SU-DHL-6 (cell line): ENCODE data around the gene CTXND1.

Source experiments
- H2AFZ ChIP-seq: fragments of 200-600 bp; sonication (generic); 2 replicates; pipeline ENCODE4 v1.6.1; 2014; ENCODE audit warnings: low read depth, mild to moderate bottlenecking, moderate library complexity, mixed read lengths, antibody characterized with exemption, low read length; ENCODE audit not compliant: severe bottlenecking
- H3F3A ChIP-seq: fragments of 200-600 bp; shearing (Covaris generic); 2 replicates; pipeline ENCODE4 v1.6.0; 2016; ENCODE audit warnings: antibody characterized with exemption, mild to moderate bottlenecking; ENCODE audit not compliant: insufficient read depth
- H3K27ac ChIP-seq: fragments of 200-600 bp; sonication (generic); 2 replicates; pipeline ENCODE4 v1.5.1; 2016; ENCODE audit warnings: low read depth, mild to moderate bottlenecking, low read length, moderate library complexity, mixed read lengths
- H3K27me3 ChIP-seq: fragments of 200-600 bp; sonication (generic), shearing (Covaris generic); 2 replicates; pipeline ENCODE4 v1.6.0; 2014; ENCODE audit warnings: mild to moderate bottlenecking, low read length
- H3K36me3 ChIP-seq: fragments of 200-600 bp; sonication (generic); 2 replicates; pipeline ENCODE4 v1.6.1; 2014; ENCODE audit warnings: mild to moderate bottlenecking, low read length, mixed read lengths
- H3K4me2 ChIP-seq: fragments of 300-600, 200-600 bp; shearing (Covaris generic), sonication (generic); 2 replicates; pipeline ENCODE4 v1.6.0; 2014; ENCODE audit warnings: low read length, low read depth, mild to moderate bottlenecking; ENCODE audit not compliant: poor library complexity, severe bottlenecking
- H3K4me3 ChIP-seq: fragments of 200-600 bp; sonication (generic); 2 replicates; pipeline ENCODE4 v1.5.1; 2014; ENCODE audit warnings: antibody characterized with exemption, low read length, mild to moderate bottlenecking, mixed read lengths; ENCODE audit not compliant: insufficient read depth, poor library complexity, severe bottlenecking
- H3K79me2 ChIP-seq: fragments of 200-600 bp; sonication (generic); 2 replicates; pipeline ENCODE4 v1.6.1; 2014; ENCODE audit warnings: mild to moderate bottlenecking, low read length, moderate library complexity; ENCODE audit not compliant: insufficient read depth
- H3K9ac ChIP-seq: fragments of 200-600 bp; sonication (generic); 2 replicates; pipeline ENCODE4 v1.7.0; 2014; ENCODE audit warnings: mild to moderate bottlenecking, low read length
- H3K9me2 ChIP-seq: fragments of 200-600 bp; sonication (generic); replicated peaks from 2 replicates; pipeline ENCODE4 v1.6.1; 2014; ENCODE audit warnings: low read length; ENCODE audit not compliant: insufficient read depth
- H3K9me3 ChIP-seq: fragments of 200-600 bp; sonication (generic); 2 replicates; pipeline ENCODE4 v1.6.1; 2014; ENCODE audit warnings: low read length, mixed read lengths; ENCODE audit not compliant: insufficient read depth
- H4K20me1 ChIP-seq: fragments of 200-600 bp; sonication (generic); 2 replicates; pipeline ENCODE4 v1.6.1; 2014; ENCODE audit warnings: low read depth, mild to moderate bottlenecking, antibody characterized with exemption, low read length, moderate library complexity, mixed read lengths
- EZH2phosphoT487 ChIP-seq: fragments of 200-600 bp; sonication (generic), shearing (Covaris generic); conservative IDR thresholded peaks from 2 replicates; pipeline ENCODE4 v1.6.1; 2018; ENCODE audit warnings: mild to moderate bottlenecking, antibody characterized with exemption, low read length, moderate library complexity, mixed read lengths
- TF ChIP-seq, protein P1 (sequence below): fragments of 200-600 bp; sonication (generic); IDR thresholded peaks from one replicate; pipeline ENCODE4 v1.5.1; 2017; ENCODE audit warnings: antibody characterized with exemption, mild to moderate bottlenecking, low read length, moderate library complexity; ENCODE audit not compliant: insufficient read depth, poor library complexity, severe bottlenecking

Gene CTXND1

DNA sequence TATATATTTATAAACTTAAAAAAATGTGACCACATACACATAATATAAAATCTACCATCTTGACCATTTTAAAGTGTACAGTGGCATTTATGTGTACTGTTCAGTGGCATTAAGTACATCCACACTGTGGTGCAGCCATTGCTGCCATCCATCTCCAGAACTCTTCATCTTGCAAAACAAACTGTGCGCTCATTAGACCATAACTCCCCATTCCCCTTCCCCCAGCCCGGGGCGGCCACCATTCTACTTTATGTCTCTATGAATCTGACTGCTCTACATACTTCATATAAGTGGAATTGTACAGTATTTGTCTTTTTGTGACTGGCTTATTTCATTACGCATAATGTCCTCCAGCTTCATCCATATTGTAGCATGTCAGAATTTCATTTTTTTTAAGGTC is 47.8 kb downstream of the CTXND1 start:
- Histone ChIP-seq H3K4me2 (no peak overlapping the region), H3K9ac (no peak overlapping the region), H3K9me3 (no peaks in the 10 kb centered on the region), H3K79me2 (no peaks in the 10 kb centered on the region), H2AFZ (no peak overlapping the region), H3K27ac (no peak overlapping the region), H3F3A (no peaks in the 10 kb centered on the region), H3K36me3 (no peaks in the 10 kb centered on the region), H4K20me1 (no peaks in the 10 kb centered on the region), H3K4me3 (no peak overlapping the region), H3K9me2 (no peaks in the 10 kb centered on the region), H3K27me3 (no peaks in the 10 kb centered on the region)
- no peak for TF ChIP-seq EZH2phosphoT487
- TF ChIP-seq, protein P1, sequence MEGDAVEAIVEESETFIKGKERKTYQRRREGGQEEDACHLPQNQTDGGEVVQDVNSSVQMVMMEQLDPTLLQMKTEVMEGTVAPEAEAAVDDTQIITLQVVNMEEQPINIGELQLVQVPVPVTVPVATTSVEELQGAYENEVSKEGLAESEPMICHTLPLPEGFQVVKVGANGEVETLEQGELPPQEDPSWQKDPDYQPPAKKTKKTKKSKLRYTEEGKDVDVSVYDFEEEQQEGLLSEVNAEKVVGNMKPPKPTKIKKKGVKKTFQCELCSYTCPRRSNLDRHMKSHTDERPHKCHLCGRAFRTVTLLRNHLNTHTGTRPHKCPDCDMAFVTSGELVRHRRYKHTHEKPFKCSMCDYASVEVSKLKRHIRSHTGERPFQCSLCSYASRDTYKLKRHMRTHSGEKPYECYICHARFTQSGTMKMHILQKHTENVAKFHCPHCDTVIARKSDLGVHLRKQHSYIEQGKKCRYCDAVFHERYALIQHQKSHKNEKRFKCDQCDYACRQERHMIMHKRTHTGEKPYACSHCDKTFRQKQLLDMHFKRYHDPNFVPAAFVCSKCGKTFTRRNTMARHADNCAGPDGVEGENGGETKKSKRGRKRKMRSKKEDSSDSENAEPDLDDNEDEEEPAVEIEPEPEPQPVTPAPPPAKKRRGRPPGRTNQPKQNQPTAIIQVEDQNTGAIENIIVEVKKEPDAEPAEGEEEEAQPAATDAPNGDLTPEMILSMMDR: no peak

DNA sequence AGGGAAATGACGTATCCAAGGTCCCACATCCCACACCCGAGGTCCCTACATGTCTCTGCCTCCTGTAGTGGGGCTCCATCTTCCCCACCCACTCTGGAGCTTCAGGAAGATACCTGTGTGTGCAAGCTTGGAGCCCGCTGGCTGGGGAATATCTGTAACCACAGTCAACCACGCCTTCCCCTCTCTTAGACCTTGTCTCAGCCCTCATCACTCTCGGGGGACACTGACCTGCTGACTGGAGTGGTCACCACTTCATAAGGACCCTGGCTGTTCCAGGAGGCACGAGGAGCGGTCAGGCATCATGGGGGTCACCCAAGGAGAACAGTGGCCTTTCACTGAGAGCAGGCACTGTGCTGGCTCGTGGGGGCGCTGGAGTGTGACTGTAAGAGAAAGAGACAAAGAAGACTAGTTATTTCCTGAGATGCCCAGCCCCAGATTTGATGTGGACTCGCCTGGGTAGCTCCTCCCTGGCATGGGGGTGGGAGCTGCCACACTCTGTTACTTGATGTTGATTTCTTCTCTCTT is 48.6 kb downstream of the CTXND1 start:
- Histone ChIP-seq H3K79me2 (no peaks in the 10 kb centered on the region), H4K20me1 (no peaks in the 10 kb centered on the region), H3K4me3 (no peak overlapping the region), H3K9me2 (no peaks in the 10 kb centered on the region), H3K27me3 (no peaks in the 10 kb centered on the region), H3K27ac (no peak overlapping the region), H3K4me2 (no peak overlapping the region), H2AFZ (no peak overlapping the region), H3K9me3 (no peaks in the 10 kb centered on the region), H3K36me3 (no peaks in the 10 kb centered on the region), H3K9ac (no peak overlapping the region), H3F3A (no peaks in the 10 kb centered on the region)
- TF ChIP-seq EZH2phosphoT487: no peak
- TF ChIP-seq, protein P1: no peak

DNA sequence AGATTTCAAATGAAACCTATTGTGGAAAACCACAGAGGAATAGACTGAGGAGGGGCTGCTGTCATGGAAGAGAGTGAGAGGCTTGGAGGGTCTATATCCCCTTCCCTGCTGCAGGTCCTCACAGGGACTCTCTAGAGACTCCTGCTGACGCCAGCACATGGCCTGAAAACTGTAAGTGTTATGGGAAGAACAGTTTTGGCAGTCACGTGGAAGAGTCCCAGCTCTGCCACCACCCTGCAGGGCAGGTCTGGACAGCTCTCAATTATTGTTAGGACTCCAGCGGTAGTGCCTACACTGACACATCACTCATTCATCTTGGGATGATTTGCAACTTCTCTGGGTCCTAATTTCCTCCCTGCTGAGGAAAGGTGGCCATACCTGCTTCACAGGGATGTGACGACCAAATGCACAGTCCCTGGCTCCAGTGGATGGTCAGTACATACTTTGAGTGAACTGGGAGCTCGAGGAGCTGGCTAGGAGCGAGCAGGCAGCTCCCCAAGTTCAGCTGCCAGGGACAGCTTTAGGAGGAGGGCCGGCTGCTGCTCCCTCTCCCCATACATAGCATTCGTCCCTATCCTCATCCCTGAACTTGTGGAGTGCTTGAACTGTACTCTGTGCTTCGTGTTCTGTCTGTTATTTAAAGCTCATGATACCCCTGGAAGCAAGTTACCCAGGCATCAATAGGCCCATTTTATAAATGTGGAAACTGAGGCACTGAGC is 49.2 kb downstream of the CTXND1 start:
- no peaks in the 10 kb centered on the region for H4K20me1 ChIP-seq
- H3K27ac ChIP-seq: no peak overlapping the region
- no peaks in the 10 kb centered on the region for H3K79me2 ChIP-seq
- no peaks in the 10 kb centered on the region for H3K27me3 ChIP-seq
- H3K9me2 ChIP-seq: no peaks in the 10 kb centered on the region
- H3K9me3 ChIP-seq: no peaks in the 10 kb centered on the region
- no peak overlapping the region for H3K4me3 ChIP-seq
- no peaks in the 10 kb centered on the region for H3F3A ChIP-seq
- H3K36me3 ChIP-seq: no peaks in the 10 kb centered on the region
- no peak overlapping the region for H3K9ac ChIP-seq
- H2AFZ ChIP-seq: no peak overlapping the region
- no peak for TF ChIP-seq EZH2phosphoT487
- TF ChIP-seq, protein P1: no peak
- no peak overlapping the region for H3K4me2 ChIP-seq
